Natural killer cell (primary cell): ENCODE measurements around the gene PCBP3. TPM values are rescaled to one million over a fixed set of nuclear protein-coding genes. Genes with fewer than 3 reads are reported as not detected.
A peak's percentile ranks its signal among the peaks of the same experiment; 100 is the strongest.

ENCODE experiments used
- ATAC-seq, 3 donors: fragments of 150-1000 bp in 2 of 3; fragments of 200-7000 bp in 1 of 3; cut with Tn5 transposase; 1 replicate in 1 of 3; 2 replicates in 2 of 3; pipeline ENCODE4 v1.10.0; 2021; ENCODE audit warnings: mild to moderate bottlenecking in 2 of 3, moderate library complexity in 2 of 3
- DNase-seq, 2 donors: peaks; one replicate each; pipeline versions ENCODE4 v3.0.0 to v3.0.0-alpha.2; 2013 to 2021; ENCODE audit warnings: mixed read lengths in 1 of 2
- H3K27ac ChIP-seq: one replicate; pipeline ENCODE4 v1.5.1; 2013; ENCODE audit warnings: mild to moderate bottlenecking, low read length
- H3K27me3 ChIP-seq: one replicate; pipeline ENCODE4 v1.6.1; 2013; ENCODE audit warnings: low read length; ENCODE audit not compliant: control insufficient read depth, insufficient read depth
- H3K36me3 ChIP-seq: one replicate; pipeline ENCODE4 v1.6.1; 2013; ENCODE audit warnings: low read length; ENCODE audit not compliant: control insufficient read depth, insufficient read depth
- H3K4me1 ChIP-seq: one replicate; pipeline ENCODE4 v1.6.1; 2013; ENCODE audit warnings: low read length; ENCODE audit not compliant: control insufficient read depth, insufficient read depth
- H3K4me3 ChIP-seq: one replicate; pipeline ENCODE4 v1.5.1; 2013; ENCODE audit warnings: low read length
- H3K9me3 ChIP-seq: one replicate; pipeline ENCODE4 v1.6.1; 2013; ENCODE audit warnings: low read length; ENCODE audit not compliant: control insufficient read depth, insufficient read depth
- H3K27ac Mint-ChIP-seq, 2 donors: one replicate each; pipeline ENCODE4 v1.8.0; 2022; ENCODE audit warnings: mild to moderate bottlenecking in 2 of 2, mixed read lengths in 2 of 2, moderate library complexity in 1 of 2
- H3K27me3 Mint-ChIP-seq, 2 donors: one replicate each; pipeline ENCODE4 v1.8.0; 2022; ENCODE audit warnings: low read depth in 2 of 2, mixed read lengths in 2 of 2
- H3K36me3 Mint-ChIP-seq: one replicate; pipeline ENCODE4 v1.8.0; 2022; ENCODE audit warnings: mixed read lengths
- H3K4me1 Mint-ChIP-seq, 2 donors: one replicate each; pipeline ENCODE4 v1.8.0; 2022; ENCODE audit warnings: mixed read lengths in 2 of 2
- H3K4me3 Mint-ChIP-seq: one replicate; pipeline ENCODE4 v1.8.0; 2022; ENCODE audit warnings: mild to moderate bottlenecking, moderate library complexity, mixed read lengths
- H3K9me3 Mint-ChIP-seq, 2 donors: one replicate each; pipeline ENCODE4 v1.8.0; 2022; ENCODE audit warnings: mixed read lengths in 2 of 2
- CTCF ChIP-seq: fragments of 200-600 bp; IDR thresholded peaks from one replicate; pipeline ENCODE4 v1.8.0; 2022; ENCODE audit warnings: antibody characterized with exemption
- WGBS: methylation state at CpG from one replicate; pipeline ENCODE4 v1.1.7; 2013; ENCODE audit warnings: missing lambda C conversion rate; ENCODE audit not compliant: insufficient coverage; 5-methylcytosine and 5-hydroxymethylcytosine counted together
- intact Hi-C: fragments of 100-400 bp; cut with micrococcal nuclease; formaldehyde crosslinking; loops from one replicate; pipeline ENCODE4 v1.14.2; 2022
- total RNA-seq, 4 donors: library from RNA; stranded (reverse); fragments of 120-200 nt in 1 of 4; gene quantifications; one replicate each; pipeline versions ENCODE4 v1.2.3 to v1.2.4, GENCODE V29; 2013 to 2022

Gene PCBP3
- total RNA-seq, 3 donors from 2014 or later (not counting 1 experiment from before 2014, with no cell fraction given): 0.50 to 3.0 (median 0.52) TPM

GRCh38 chr21:45737485-45738166 lies 94.1 kb downstream of the PCBP3 start:
- H3K27me3 ChIP-seq: no peaks in the 10 kb centered on the region
- DNase-seq: no peak

GRCh38 chr21:45739218-45740087 lies 95.9 kb downstream of the PCBP3 start:
- H3K27ac ChIP-seq: no peak overlapping the region
- H3K36me3 ChIP-seq: no peaks in the 10 kb centered on the region
- H3K4me3 Mint-ChIP-seq: no peak overlapping the region
- WGBS: 54% methylated on average over 5 of the region's 5 CpGs
- H3K4me3 ChIP-seq: no peak overlapping the region
- H3K27me3 ChIP-seq: no peaks in the 10 kb centered on the region
- H3K4me1 ChIP-seq: no peaks in the 10 kb centered on the region
- H3K27me3 Mint-ChIP-seq: peaks cover 3 to 5% of the 10 kb centered on the region in 2 donors
- H3K36me3 Mint-ChIP-seq: no peaks in the 10 kb centered on the region
- no peak overlapping the region for H3K27ac Mint-ChIP-seq
- H3K9me3 Mint-ChIP-seq: no peaks in the 10 kb centered on the region
- intact Hi-C loops: no loop called here
- no peak for TF ChIP-seq CTCF
- no peaks in the 10 kb centered on the region for H3K4me1 Mint-ChIP-seq
- no peaks in the 10 kb centered on the region for H3K9me3 ChIP-seq
- DNase-seq (peak in 1 of 2 donors; percentile 20), ATAC-seq (no peak)

More at GRCh38 chr21:45737485-45738166, 94.1 kb downstream of the PCBP3 start:
- 92% methylated on average over 12 of the region's 12 CpGs for WGBS
- Mint-ChIP-seq H3K4me3 (no peak overlapping the region), H3K36me3 (no peaks in the 10 kb centered on the region), H3K4me1 (no peaks in the 10 kb centered on the region), H3K27ac (no peak overlapping the region), H3K27me3 (peaks cover 4 to 5% of the 10 kb centered on the region in 2 donors), H3K9me3 (no peaks in the 10 kb centered on the region)
- H3K27ac ChIP-seq: no peak overlapping the region
- no peaks in the 10 kb centered on the region for H3K4me1 ChIP-seq
- no peaks in the 10 kb centered on the region for H3K36me3 ChIP-seq
- H3K4me3 ChIP-seq: no peak overlapping the region
- intact Hi-C loops: no loop called here
- no peak for ATAC-seq
- no peaks in the 10 kb centered on the region for H3K9me3 ChIP-seq
- no peak for TF ChIP-seq CTCF

- no peak overlapping the region for H3K27ac ChIP-seq
These were observed 96.5 kb downstream of the PCBP3 start for GRCh38 chr21:45740088-45740440.

More at GRCh38 chr21:45740088-45740440, 96.5 kb downstream of the PCBP3 start:
- no peaks in the 10 kb centered on the region for H3K36me3 ChIP-seq
- no peaks in the 10 kb centered on the region for H3K4me1 Mint-ChIP-seq
- H3K36me3 Mint-ChIP-seq: no peaks in the 10 kb centered on the region
- no peaks in the 10 kb centered on the region for H3K27me3 ChIP-seq
- no peak overlapping the region for H3K4me3 ChIP-seq
- H3K9me3 ChIP-seq: no peaks in the 10 kb centered on the region
- DNase-seq: no peak
- no peaks in the 10 kb centered on the region for H3K4me1 ChIP-seq
- WGBS: 83% methylated on average over 9 of the region's 9 CpGs
- H3K4me3 Mint-ChIP-seq: no peak overlapping the region
- intact Hi-C loops: no loop called here
- no peak overlapping the region for H3K27ac Mint-ChIP-seq
- no peaks in the 10 kb centered on the region for H3K9me3 Mint-ChIP-seq
- H3K27me3 Mint-ChIP-seq: no peaks in the 10 kb centered on the region
- no peak for TF ChIP-seq CTCF
- no peak for ATAC-seq
